GM10248 (cell line): ENCODE measurements around the gene OSBPL8.

Source experiments
- CTCF ChIA-PET: fragments of 300-600 bp; sonication (Branson Sonifier 250); formaldehyde crosslinking; extraction: SDS; loops from one replicate; lab custom pipeline; 2021; ENCODE audit warnings: antibody characterized with exemption; lab: Yijun Ruan, JAX
- POLR2A ChIA-PET: fragments of 350-650 bp; sonication (Branson Sonifier 250); formaldehyde crosslinking; extraction: SDS; loops from one replicate; lab custom pipeline; 2020; ENCODE audit warnings: antibody characterized with exemption; lab: Yijun Ruan, JAX
- DNase-seq: peaks from one replicate; pipeline ENCODE4 v3.0.0; 2012; ENCODE audit errors: extremely low spot score
- TF ChIP-seq, protein P1 (sequence below): IDR thresholded peaks from 2 replicates; pipeline ENCODE4 v1.5.1; 2012; ENCODE audit warnings: mild to moderate bottlenecking, low read depth; ENCODE audit errors: extremely low read depth, missing control alignments, control extremely low read depth

The OSBPL8 gene

DNA sequence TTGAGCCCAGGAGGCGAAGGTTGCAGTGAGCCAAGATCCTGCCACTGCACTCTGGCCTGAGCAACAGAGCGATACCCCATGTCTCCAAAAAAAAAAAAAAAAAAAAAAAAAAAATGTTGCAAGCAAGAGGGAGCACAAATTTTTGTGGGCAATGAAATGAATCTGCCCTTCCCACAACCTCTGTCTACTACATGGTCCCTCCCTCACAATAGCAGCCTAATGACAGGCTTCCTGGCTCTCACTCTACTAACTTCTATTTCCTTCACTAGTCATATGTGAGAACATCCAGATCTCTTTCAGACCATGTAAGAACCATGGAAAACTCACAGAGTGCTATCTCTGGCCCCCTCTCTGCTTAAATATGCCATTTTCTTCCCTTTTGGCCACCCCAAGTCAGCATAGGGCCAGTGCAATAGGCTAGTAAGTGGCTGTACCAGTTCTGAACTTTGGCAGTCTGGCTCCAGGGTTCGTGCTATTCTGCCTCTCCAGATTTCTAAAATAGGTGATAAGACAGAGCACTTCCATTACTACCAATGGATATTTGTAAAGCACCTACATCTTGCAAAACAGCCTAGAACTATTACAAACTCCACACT, 7.1 kb downstream of the OSBPL8 start:
- no peak for DNase-seq
- POLR2A ChIA-PET, result no interaction called here
- CTCF ChIA-PET, result interaction anchor here (1.2 kb wide), 1 partner anchor 8 kb away, joined by 3 read pairs; no protein-coding TSS in a partner anchor
- TF ChIP-seq, protein P1, sequence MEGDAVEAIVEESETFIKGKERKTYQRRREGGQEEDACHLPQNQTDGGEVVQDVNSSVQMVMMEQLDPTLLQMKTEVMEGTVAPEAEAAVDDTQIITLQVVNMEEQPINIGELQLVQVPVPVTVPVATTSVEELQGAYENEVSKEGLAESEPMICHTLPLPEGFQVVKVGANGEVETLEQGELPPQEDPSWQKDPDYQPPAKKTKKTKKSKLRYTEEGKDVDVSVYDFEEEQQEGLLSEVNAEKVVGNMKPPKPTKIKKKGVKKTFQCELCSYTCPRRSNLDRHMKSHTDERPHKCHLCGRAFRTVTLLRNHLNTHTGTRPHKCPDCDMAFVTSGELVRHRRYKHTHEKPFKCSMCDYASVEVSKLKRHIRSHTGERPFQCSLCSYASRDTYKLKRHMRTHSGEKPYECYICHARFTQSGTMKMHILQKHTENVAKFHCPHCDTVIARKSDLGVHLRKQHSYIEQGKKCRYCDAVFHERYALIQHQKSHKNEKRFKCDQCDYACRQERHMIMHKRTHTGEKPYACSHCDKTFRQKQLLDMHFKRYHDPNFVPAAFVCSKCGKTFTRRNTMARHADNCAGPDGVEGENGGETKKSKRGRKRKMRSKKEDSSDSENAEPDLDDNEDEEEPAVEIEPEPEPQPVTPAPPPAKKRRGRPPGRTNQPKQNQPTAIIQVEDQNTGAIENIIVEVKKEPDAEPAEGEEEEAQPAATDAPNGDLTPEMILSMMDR, result no peak

DNA sequence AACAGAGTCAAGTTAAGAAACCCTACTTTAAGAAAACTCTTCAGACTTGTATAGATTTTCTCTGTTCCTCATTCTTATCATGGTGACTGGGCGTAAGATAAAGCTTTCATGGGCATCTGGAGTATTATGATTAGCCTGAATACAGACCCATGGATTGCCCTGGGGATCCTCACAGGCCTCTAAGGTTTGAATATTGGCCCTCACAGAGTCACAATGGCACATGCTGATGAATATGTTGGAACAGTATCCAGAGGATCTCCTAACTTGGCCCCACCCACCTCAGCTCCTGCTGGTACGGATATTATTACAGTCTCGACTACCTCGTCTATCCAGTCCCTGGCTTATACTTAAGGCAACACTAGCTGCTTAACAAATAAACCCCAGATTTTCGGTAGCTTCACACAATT, 8.1 kb downstream of the OSBPL8 start:
- POLR2A ChIA-PET, result no interaction called here
- DNase-seq, result no peak
- TF ChIP-seq, protein P1, result no peak
- CTCF ChIA-PET, result interaction anchor here (1.4 to 1.6 kb wide), 3 partner anchors 8 to 96 kb away, joined by 3 to 5 read pairs (median 3); partner anchors contain the start of gene OSBPL8

DNA sequence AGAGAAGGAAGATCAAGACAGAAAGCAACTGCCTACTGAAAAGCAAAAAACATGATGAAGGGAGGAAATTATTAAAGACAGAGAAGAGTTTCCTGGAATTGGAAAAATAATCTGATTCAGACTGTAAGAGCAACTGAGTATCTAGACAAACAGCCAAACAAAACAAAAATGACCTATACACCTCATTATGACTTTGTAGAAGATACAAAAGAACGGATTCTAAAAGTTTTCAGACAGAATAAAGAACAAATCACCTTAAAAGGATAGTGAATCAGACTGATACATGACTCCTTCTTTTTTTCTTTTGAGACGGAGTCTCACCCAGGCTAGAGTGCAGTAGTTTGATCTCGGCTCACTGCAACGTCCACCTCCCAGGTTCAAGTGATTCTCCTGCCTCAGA, 10.4 kb downstream of the OSBPL8 start:
- CTCF ChIA-PET, result no interaction called here
- no peak for DNase-seq

DNA sequence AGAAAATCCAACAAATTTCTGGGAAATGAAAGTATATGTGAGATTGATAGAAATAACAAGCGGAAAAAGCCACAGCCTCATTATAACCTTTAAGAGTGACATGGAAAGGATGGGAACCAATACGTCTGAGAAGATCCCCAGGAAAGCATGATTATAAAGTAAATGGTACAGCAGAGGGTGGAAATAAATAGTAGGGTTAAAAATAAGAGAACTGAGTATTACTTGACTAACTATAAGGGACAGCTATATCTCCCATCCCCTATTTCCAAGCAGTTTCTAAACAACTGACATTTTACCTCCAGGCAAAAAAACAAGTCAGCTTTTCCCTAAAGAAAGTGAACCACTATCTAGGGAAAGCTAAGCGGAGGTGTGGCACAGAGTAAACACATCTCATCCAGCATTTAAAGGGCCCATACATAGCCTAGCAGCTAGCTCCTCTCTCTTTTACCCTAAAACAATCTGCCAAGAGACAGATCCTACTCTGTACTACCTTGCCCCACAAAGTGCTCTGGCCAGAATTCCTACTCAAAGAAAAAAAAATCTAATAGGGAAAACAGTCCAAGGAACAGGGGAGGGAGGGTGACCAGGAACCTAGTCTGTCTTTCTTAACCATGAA, 11.2 kb downstream of the OSBPL8 start:
- no peak for DNase-seq
- ChIA-PET POLR2A (interaction anchor here (1.8 kb wide), 1 partner anchor 11 kb away, joined by 7 read pairs; the partner anchor contains the start of gene OSBPL8), CTCF (no interaction called here)
- TF ChIP-seq, protein P1, result no peak

More for the DNA sequence above, 10.4 kb downstream of the OSBPL8 start:
- TF ChIP-seq, protein P1, result no peak
- POLR2A ChIA-PET, result no interaction called here

DNA sequence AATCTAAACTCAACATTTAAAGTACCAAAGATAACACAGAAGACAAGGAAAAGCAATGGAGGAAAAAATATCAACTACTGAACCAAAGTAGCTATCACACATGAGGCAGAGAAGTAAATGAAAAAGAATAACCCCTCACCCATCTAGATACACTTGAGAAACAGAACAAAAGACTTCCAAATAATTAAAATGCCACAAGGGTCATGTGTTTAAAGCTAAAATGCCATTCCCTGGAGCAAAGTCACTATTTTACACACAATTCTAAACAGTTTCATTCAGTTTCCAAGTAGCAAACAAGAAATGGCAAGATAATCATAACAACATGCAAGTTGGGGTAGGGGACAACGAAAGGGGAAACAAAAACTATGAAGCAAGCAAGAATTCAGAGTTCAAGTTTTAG, 12.0 kb downstream of the OSBPL8 start:
- TF ChIP-seq, protein P1, result no peak
- POLR2A ChIA-PET, result interaction anchor here (1.8 kb wide), 1 partner anchor 12 kb away, joined by 7 read pairs; the partner anchor contains the start of gene OSBPL8
- CTCF ChIA-PET, result no interaction called here
- DNase-seq, result no peak

DNA sequence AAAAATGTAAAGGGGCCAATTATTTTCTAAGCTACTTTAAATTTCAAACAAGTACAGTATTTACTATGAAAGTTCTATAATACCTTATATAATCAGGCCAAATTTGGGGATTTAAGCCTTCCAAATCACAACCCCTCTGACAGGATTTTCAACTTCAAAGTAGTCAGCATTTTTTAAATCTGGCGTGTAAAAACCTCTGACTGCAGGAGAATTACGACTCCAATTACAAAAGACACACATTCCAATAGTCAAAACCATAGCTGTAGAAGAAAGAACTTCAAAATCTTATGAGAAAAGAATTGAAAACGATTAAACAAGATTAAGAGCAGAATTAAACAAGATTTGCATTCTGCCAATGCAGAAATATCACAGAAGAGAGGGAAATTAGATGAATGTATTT, 12.7 kb downstream of the OSBPL8 start:
- CTCF ChIA-PET, result no interaction called here
- POLR2A ChIA-PET, result interaction anchor here (1.8 kb wide), 1 partner anchor 13 kb away, joined by 7 read pairs; the partner anchor contains the start of gene OSBPL8
- no peak for DNase-seq
- TF ChIP-seq, protein P1, result no peak
